ENCODE measurements around the gene RAB11FIP2. TPM values are rescaled to one million over a fixed set of nuclear protein-coding genes. Genes with fewer than 3 reads are reported as not detected.

The RAB11FIP2 gene
- total RNA-seq, 3 donors from 2014 or later: 26.5 to 36.4 (median 26.7) TPM

GRCh38 chr10:118042827-118043242, 3.9 kb downstream of the RAB11FIP2 start:
- intact Hi-C loops (cut with DNase I; ENCODE audit: low total_unique reads): no loop called here
- Histone ChIP-seq H3K36me3 (no peaks in the 10 kb centered on the region), H3K27me3 (no peaks in the 10 kb centered on the region), H3K9me3 (no peaks in the 10 kb centered on the region), H3K4me1 (no peaks in the 10 kb centered on the region), H3K4me3 (no peak overlapping the region), H3K27ac (no peak overlapping the region)
- no peak for TF ChIP-seq POLR2A (IDR thresholded peaks at IDR 0.05)
- no peak for TF ChIP-seq POLR2AphosphoS5 (IDR thresholded peaks at IDR 0.05)
- no peak for TF ChIP-seq CTCF (IDR thresholded peaks at IDR 0.05)
- no peak for DNase-seq (ENCODE audit: low spot score in 2 of 2)

GRCh38 chr10:118042336-118042735, 4.4 kb downstream of the RAB11FIP2 start:
- no peaks in the 10 kb centered on the region for H3K9me3 ChIP-seq
- intact Hi-C loops (cut with DNase I; ENCODE audit: low total_unique reads): no loop called here
- H3K4me1 ChIP-seq: no peaks in the 10 kb centered on the region
- no peaks in the 10 kb centered on the region for H3K27me3 ChIP-seq
- H3K36me3 ChIP-seq: no peaks in the 10 kb centered on the region
- no peak overlapping the region for H3K27ac ChIP-seq
- H3K4me3 ChIP-seq: no peak overlapping the region
- TF ChIP-seq POLR2AphosphoS5 (IDR thresholded peaks at IDR 0.05): no peak
- no peak for TF ChIP-seq POLR2A (IDR thresholded peaks at IDR 0.05)
- TF ChIP-seq CTCF (IDR thresholded peaks at IDR 0.05): no peak
- DNase-seq (ENCODE audit: low spot score in 2 of 2): no peak

- H3K27ac ChIP-seq: no peak overlapping the region
- H3K27me3 ChIP-seq: no peaks in the 10 kb centered on the region
- H3K36me3 ChIP-seq: no peaks in the 10 kb centered on the region
- DNase-seq (ENCODE audit: low spot score in 2 of 2): no peak
- no peak overlapping the region for H3K4me3 ChIP-seq
- H3K9me3 ChIP-seq: no peaks in the 10 kb centered on the region
- intact Hi-C loops (cut with DNase I; ENCODE audit: low total_unique reads): no loop called here
- TF ChIP-seq CTCF (IDR thresholded peaks at IDR 0.05): no peak
- no peak for TF ChIP-seq POLR2AphosphoS5 (IDR thresholded peaks at IDR 0.05)
- TF ChIP-seq POLR2A (IDR thresholded peaks at IDR 0.05): no peak
- H3K4me1 ChIP-seq: no peaks in the 10 kb centered on the region
Observed at GRCh38 chr10:118041316-118041715, 5.4 kb downstream of the RAB11FIP2 start.

GRCh38 chr10:118036281-118036875, 10.4 kb downstream of the RAB11FIP2 start:
- Histone ChIP-seq H3K36me3 (no peaks in the 10 kb centered on the region), H3K27ac (no peak overlapping the region), H3K9me3 (no peaks in the 10 kb centered on the region), H3K27me3 (no peaks in the 10 kb centered on the region), H3K4me1 (no peaks in the 10 kb centered on the region), H3K4me3 (no peak overlapping the region)
- TF ChIP-seq POLR2AphosphoS5 (IDR thresholded peaks at IDR 0.05): no peak
- TF ChIP-seq POLR2A (IDR thresholded peaks at IDR 0.05): no peak
- no peak for TF ChIP-seq CTCF (IDR thresholded peaks at IDR 0.05)
- intact Hi-C loops (cut with DNase I; ENCODE audit: low total_unique reads): no loop called here
- no peak for DNase-seq (ENCODE audit: low spot score in 2 of 2)

GRCh38 chr10:118035354-118036005, 11.3 kb downstream of the RAB11FIP2 start:
- H3K36me3 ChIP-seq: no peaks in the 10 kb centered on the region
- H3K4me3 ChIP-seq: no peak overlapping the region
- intact Hi-C loops (cut with DNase I; ENCODE audit: low total_unique reads): no loop called here
- DNase-seq (ENCODE audit: low spot score in 2 of 2): no peak
- no peaks in the 10 kb centered on the region for H3K27me3 ChIP-seq
- H3K4me1 ChIP-seq: no peaks in the 10 kb centered on the region
- TF ChIP-seq CTCF (IDR thresholded peaks at IDR 0.05): no peak
- no peak for TF ChIP-seq POLR2A (IDR thresholded peaks at IDR 0.05)
- no peak for TF ChIP-seq POLR2AphosphoS5 (IDR thresholded peaks at IDR 0.05)
- H3K9me3 ChIP-seq: no peaks in the 10 kb centered on the region
- H3K27ac ChIP-seq: no peak overlapping the region

Data from breast epithelium (tissue), 4 donors.